GM10266 (cell line): ENCODE measurements around the gene VWA3A.
"Not testable (repeated sequence)": the region's sequence is repeated elsewhere in the genome, so short reads cannot be mapped to it uniquely, and the experiment has no call there.

Experiments
- DNase-seq: peaks from one replicate; pipeline ENCODE4 v3.0.0; 2012; ENCODE audit errors: extremely low spot score
- TF ChIP-seq, protein P1 (sequence below): IDR thresholded peaks from 2 replicates; pipeline ENCODE4 v1.5.1; 2012; ENCODE audit warnings: mild to moderate bottlenecking, low read depth; ENCODE audit not compliant: control insufficient read depth, insufficient read depth; ENCODE audit errors: missing control alignments

VWA3A gene, protein sequence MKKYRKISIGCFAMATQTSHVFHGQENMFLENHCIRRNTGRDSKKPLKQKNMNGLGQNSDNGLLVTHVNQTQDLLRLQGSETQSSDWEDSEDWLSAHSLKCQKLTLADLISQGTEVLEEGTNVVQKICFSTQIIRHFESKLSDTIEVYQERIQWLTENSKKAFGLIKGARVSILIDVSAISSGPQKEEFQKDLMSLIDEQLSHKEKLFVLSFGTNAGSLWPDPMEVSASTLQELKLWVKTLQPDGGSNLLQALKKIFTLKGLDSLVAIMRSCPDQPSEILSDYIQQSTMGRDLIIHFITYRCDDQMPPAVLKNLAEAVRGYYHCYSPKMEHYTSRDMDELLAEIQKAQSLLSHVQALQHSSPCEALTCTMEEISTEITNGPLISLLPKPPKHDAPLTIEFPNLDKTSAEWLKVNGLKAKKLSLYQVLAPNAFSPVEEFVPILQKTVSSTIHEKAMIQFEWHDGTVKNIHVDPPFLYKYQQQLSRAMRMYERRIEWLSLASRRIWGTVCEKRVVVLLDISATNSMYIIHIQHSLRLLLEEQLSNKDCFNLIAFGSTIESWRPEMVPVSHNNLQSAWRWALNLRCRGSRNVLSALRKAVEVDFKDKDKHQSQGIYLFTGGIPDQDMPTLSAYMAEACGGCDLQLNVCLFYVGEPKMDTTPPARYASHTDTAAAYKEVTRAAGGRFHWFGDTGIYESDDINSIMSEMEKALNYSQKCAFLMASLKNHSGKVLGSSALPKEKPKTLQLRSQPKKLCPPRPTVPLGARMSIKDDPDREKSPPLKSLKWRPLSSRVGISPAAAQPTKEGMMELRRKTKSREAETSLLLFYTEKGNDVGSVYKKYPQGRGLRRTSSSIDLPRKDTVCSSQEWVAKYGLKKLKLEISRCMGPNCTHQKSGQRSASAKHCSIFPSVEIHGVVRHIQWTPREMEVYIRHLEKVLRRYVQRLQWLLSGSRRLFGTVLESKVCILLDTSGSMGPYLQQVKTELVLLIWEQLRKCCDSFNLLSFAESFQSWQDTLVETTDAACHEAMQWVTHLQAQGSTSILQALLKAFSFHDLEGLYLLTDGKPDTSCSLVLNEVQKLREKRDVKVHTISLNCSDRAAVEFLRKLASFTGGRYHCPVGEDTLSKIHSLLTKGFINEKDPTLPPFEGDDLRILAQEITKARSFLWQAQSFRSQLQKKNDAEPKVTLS

DNA sequence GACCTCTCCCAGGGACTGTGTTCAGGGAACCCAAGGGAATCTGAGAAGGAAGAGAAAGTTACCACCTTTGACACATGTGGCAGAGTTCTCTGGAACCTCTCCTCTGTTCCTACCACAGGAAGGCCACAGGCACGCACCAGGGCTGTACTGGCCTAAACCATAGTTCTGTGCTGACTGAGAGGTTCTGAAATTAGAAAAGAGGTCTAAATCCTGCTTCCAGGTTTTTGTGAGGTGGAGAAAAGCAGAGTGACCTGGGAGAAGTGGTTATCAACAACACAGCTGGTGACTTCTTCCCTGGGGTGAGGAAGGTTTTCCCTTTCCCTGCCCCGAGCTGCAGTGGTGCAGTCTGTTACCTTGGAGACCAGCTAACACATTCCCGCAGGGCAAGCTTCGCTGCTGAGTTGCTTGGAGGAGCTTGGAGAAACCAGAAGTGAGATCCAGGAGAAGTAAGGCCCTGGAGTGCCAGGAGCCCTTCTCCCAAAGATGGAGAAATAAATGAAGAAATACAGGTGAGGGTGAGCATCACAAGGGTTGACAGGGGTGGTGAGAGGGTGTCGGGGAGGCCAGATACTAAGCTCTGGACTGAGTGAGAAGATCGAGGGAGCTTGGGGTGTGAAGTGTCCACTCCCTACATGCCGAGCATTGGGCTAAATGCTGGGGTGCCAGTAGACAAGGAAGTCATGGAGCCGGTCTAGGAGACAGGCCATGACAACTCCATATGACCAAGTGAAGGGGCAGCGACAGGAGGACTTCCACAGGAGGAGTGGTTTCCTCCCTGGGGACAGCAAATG, at the start of gene VWA3A:
Gene VWA3A, plus strand, starts transcription at position 399 of the 791 bp plus-strand sequence. Its CDS starts 97 bp downstream, at position 496.
- DNase-seq: no peak
- TF ChIP-seq, protein P1, sequence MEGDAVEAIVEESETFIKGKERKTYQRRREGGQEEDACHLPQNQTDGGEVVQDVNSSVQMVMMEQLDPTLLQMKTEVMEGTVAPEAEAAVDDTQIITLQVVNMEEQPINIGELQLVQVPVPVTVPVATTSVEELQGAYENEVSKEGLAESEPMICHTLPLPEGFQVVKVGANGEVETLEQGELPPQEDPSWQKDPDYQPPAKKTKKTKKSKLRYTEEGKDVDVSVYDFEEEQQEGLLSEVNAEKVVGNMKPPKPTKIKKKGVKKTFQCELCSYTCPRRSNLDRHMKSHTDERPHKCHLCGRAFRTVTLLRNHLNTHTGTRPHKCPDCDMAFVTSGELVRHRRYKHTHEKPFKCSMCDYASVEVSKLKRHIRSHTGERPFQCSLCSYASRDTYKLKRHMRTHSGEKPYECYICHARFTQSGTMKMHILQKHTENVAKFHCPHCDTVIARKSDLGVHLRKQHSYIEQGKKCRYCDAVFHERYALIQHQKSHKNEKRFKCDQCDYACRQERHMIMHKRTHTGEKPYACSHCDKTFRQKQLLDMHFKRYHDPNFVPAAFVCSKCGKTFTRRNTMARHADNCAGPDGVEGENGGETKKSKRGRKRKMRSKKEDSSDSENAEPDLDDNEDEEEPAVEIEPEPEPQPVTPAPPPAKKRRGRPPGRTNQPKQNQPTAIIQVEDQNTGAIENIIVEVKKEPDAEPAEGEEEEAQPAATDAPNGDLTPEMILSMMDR: no peak

DNA sequence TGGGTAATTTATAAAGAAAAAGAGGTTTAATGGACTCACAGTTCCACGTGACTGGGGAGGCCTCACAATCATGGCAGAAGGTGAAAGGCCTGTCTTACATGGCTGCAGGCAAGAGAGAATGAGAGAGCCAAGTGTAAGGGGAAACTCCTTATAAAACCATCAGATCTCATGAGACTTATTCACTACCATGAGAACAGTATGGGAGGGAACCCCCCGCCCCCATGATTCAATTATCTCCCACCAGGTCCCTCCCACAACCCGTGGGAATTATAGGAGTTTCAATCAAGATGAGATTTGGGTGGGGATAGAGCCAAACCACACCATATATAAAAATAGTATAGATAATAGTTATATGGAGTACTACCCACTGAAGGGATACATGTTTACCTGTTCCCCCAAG, 48.5 kb upstream of the VWA3A start:
- not testable (repeated sequence) for DNase-seq

DNA sequence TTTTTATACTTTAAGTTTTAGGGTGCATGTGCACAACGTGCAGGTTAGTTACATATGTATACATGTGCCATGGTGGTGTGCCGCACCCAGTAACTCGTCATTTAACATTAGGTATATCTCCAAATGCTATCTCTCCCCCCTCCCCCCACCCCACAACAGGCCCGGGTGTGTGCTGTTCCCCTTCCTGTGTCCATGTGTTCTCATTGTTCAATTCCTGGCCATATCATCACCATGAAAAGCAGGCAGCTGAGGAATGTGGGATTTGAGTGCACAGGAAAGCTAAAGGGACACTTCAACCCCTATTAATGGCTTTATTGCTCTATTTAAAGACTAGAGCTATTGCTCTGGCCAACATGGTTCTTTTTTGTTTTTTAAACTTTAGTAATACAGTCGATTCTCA, 46.5 kb upstream of the VWA3A start:
- not testable (repeated sequence) for DNase-seq

DNA sequence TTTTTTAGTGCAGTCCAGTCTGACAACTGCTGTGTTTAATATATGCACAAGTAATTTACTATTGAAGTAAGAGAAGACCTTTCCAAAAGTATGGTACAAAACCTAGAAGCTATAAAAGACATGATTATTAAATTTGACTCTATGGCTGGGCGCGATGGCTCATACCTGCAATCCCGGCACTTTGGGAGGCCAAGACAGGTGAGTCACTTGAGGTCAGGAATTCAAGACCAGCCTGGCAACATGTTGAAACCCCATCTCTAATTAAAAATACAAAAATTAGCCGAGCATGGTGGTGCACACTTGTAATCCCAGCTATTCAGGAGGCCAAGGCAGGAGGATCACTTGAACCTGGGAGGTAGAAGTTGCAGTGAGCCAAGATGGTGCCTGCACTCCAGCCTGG, 41.4 kb upstream of the VWA3A start:
- TF ChIP-seq, protein P1: no peak
- DNase-seq: no peak

DNA sequence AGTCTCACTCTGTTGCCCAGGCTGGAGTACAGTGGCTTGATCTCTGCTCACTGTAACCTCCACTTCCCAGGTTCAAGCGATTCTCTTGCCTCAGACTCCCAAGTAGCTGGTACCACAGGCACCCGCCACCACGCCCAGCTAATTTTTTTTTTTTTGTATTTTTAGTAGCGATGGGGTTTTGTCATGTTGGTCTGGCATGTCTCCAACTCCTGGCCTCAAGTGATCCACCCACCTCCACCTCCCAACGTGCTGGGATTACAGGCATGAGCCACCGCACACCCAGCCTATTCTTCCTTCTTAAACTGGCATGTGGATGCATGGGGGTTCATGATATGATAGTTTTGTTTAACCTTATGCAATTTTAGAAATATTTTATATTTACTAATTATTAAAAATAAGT, 39.4 kb upstream of the VWA3A start:
- no peak for DNase-seq
- TF ChIP-seq, protein P1: no peak

DNA sequence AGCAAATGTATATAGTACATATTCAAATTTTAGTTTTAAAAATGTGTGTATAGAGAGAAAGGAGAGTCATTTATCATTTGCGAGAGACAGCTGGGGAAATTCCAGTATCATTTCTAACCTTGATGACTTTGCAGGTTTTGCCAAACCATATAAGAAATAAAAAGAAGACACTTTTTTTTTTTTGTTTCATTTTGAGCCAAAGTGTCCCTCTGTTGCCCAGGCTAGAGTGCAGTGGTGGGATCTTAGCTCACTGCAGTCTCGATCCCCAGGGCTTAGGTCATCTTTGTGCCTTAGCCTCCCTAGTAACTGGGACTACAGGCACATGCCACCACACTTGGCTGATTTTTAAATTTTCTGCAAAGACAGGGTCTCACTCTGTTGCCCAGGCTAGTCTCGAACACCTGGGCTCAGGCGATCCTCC, 38.4 kb upstream of the VWA3A start:
- no peak for DNase-seq
- TF ChIP-seq, protein P1: no peak

DNA sequence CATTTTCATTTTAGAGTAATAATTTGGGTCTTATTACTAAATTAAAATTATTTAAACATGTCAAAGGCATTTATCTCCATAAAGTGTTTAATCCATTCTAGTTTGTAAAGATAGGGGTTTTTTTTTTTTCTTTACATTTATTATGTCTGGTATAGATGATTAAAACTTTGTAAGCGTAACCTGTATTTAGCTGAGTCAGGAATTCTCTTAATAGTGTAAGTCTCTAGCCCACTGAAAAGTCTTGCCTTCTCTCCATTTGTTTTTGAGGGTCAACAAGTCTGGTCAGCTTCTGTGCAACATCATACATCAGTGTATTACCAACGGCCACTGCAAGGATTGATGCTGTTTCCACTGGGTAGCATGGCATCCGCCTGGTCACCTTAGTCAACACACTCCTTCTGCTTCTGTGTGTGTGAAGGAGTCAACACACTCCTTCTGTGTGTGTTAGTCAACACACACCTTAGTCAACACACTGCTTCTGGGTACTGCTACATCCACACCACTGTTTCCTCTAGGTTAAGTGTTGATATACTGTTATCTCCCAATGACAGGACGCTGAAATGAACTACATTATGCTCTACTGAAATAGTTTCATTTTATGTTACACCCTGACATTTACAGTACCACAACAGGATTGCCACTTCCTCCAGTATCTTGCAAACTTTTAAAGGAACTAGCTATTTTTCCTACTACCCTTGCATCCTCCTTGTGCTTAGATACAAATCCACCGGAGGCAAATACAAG, 37.3 kb upstream of the VWA3A start:
- no peak for DNase-seq
- TF ChIP-seq, protein P1: no peak
